H1 (cell line): ENCODE results near the gene SEMA3A. TPM values are rescaled to one million over a fixed set of nuclear protein-coding genes. Genes with fewer than 3 reads are reported as not detected.
"Not testable (repeated sequence)": the region's sequence is repeated elsewhere in the genome, so short reads cannot be mapped to it uniquely, and the experiment has no call there.

Source experiments
- CTCF ChIA-PET: fragments of 300-600 bp; sonication (Branson Sonifier 250); formaldehyde crosslinking; loops from one replicate; lab custom pipeline; 2021; ENCODE audit not compliant: partially characterized antibody; lab: Charles Lee
- POLR2A ChIA-PET: fragments of 300-600 bp; sonication (Branson Sonifier 250); formaldehyde crosslinking; loops from one replicate; lab custom pipeline; 2021; ENCODE audit warnings: inconsistent platforms; ENCODE audit not compliant: partially characterized antibody; lab: Charles Lee
- DNase-seq, 2 experiments: peaks; one replicate each; pipeline versions ENCODE4 v3.0.0 to v3.0.0-alpha.2; 2010 to 2022; ENCODE audit warnings: low spot score in 2 of 2, low read depth in 1 of 2, mixed read lengths in 1 of 2
- FAIRE-seq: peaks from 2 replicates; lab custom pipeline; 2011; peaks lifted over from hg19 to GRCh38; lab: Jason Lieb, UNC
- H2AFZ ChIP-seq: 2 replicates; pipeline ENCODE4 v1.8.1; 2012; ENCODE audit warnings: low read length, inconsistent platforms
- H2AK5ac ChIP-seq: 2 replicates; pipeline ENCODE4 v1.6.1; 2013; ENCODE audit warnings: low read depth, low read length
- H2BK120ac ChIP-seq: replicated peaks from 2 replicates; pipeline ENCODE3; 2013; ENCODE audit warnings: low read depth, low read length, inconsistent platforms
- H2BK12ac ChIP-seq: 2 replicates; pipeline ENCODE4 v1.6.1; 2013; ENCODE audit warnings: low read depth, low read length
- H2BK15ac ChIP-seq: 2 replicates; pipeline ENCODE4 v1.6.1; 2013; ENCODE audit warnings: low read length
- H2BK20ac ChIP-seq: 2 replicates; pipeline ENCODE4 v1.6.1; 2013; ENCODE audit warnings: low read length
- H2BK5ac ChIP-seq: 2 replicates; pipeline ENCODE4 v1.6.1; 2013; ENCODE audit warnings: low read depth, low read length
- H3K14ac ChIP-seq: 2 replicates; pipeline ENCODE4 v1.6.1; 2013; ENCODE audit warnings: inconsistent platforms; ENCODE audit not compliant: insufficient read length
- H3K18ac ChIP-seq: 2 replicates; pipeline ENCODE4 v1.6.1; 2013; ENCODE audit warnings: low read length; ENCODE audit errors: extremely low read depth
- H3K23ac ChIP-seq: 2 replicates; pipeline ENCODE4 v1.6.1; 2013; ENCODE audit warnings: inconsistent platforms; ENCODE audit not compliant: insufficient read length
- H3K23me2 ChIP-seq: 2 replicates; pipeline ENCODE4 v1.6.1; 2013; ENCODE audit warnings: low read depth, low read length
- H3K27ac ChIP-seq: 2 replicates; pipeline ENCODE4 v1.6.1; 2011; ENCODE audit warnings: low read depth, low read length, inconsistent platforms
- H3K27me3 ChIP-seq, 4 experiments: replicated peaks in 1 of 4; 1 replicate in 1 of 4; 2 replicates in 3 of 4; pipeline versions ENCODE4 v1.6.1 to v1.8.1; 2011 to 2013; ENCODE audit warnings: low read length in 3 of 4, mild to moderate bottlenecking in 3 of 4, inconsistent platforms in 2 of 4, mixed read lengths in 2 of 4, moderate library complexity in 1 of 4; ENCODE audit not compliant: control insufficient read depth in 3 of 4, insufficient read depth in 3 of 4; ENCODE audit errors: extremely low read depth in 1 of 4
- H3K36me3 ChIP-seq, 4 experiments: 2 replicates each; pipeline versions ENCODE4 v1.6.1 to v1.8.1; 2011 to 2013; ENCODE audit warnings: mild to moderate bottlenecking in 4 of 4, low read length in 3 of 4, moderate library complexity in 2 of 4, control low read depth in 1 of 4, inconsistent platforms in 1 of 4; ENCODE audit not compliant: insufficient read depth in 4 of 4, control insufficient read depth in 2 of 4
- H3K4ac ChIP-seq: replicated peaks from 2 replicates; pipeline ENCODE3; 2013; ENCODE audit warnings: low read length, low read depth, mixed read lengths, inconsistent platforms; ENCODE audit not compliant: insufficient read length
- H3K4me1 ChIP-seq, 4 experiments: replicated peaks in 1 of 4; 1 replicate in 1 of 4; 2 replicates in 3 of 4; pipeline versions ENCODE4 v1.6.1 to v1.8.1; 2011 to 2013; ENCODE audit warnings: low read length in 3 of 4, inconsistent platforms in 2 of 4, mixed read lengths in 1 of 4; ENCODE audit not compliant: insufficient read depth in 4 of 4, control insufficient read depth in 3 of 4
- H3K4me2 ChIP-seq, 2 experiments: 2 replicates each; pipeline versions ENCODE4 v1.6.1 to v1.8.1; 2011 to 2013; ENCODE audit warnings: low read depth in 2 of 2, low read length in 2 of 2, control low read depth in 1 of 2, inconsistent platforms in 1 of 2, mild to moderate bottlenecking in 1 of 2; ENCODE audit not compliant: insufficient read depth in 1 of 2
- H3K4me3 ChIP-seq, 4 experiments: fragments of 200-600, 300-600 bp in 1 of 4; sonication (generic), shearing (Covaris generic), sonication (Bioruptor Twin) in 1 of 4; 2 replicates each; pipeline versions ENCODE4 v1.5.1 to v1.8.1; 2011 to 2016; ENCODE audit warnings: low read length in 4 of 4, low read depth in 3 of 4, control low read depth in 2 of 4, inconsistent platforms in 2 of 4, mild to moderate bottlenecking in 2 of 4, mixed read lengths in 1 of 4, moderate library complexity in 1 of 4; ENCODE audit not compliant: insufficient read depth in 2 of 4; ENCODE audit errors: extremely low read depth in 1 of 4
- H3K56ac ChIP-seq: replicated peaks from 2 replicates; pipeline ENCODE3; 2013; ENCODE audit warnings: low read depth, mild to moderate bottlenecking, mixed read lengths, low read length, inconsistent platforms; ENCODE audit not compliant: insufficient read length
- H3K79me1 ChIP-seq: 2 replicates; pipeline ENCODE4 v1.6.1; 2013; ENCODE audit warnings: low read depth, low read length, control low read depth
- H3K79me2 ChIP-seq, 2 experiments: 2 replicates each; pipeline versions ENCODE4 v1.6.1 to v1.8.1; 2012 to 2013; ENCODE audit warnings: low read length in 2 of 2, mild to moderate bottlenecking in 2 of 2, inconsistent platforms in 1 of 2; ENCODE audit not compliant: insufficient read depth in 2 of 2, control insufficient read depth in 1 of 2
- H3K9ac ChIP-seq, 4 experiments: replicated peaks in 1 of 4; 1 replicate in 1 of 4; 2 replicates in 3 of 4; pipeline versions ENCODE4 v1.6.1 to v1.8.1; 2011 to 2013; ENCODE audit warnings: low read depth in 3 of 4, low read length in 3 of 4, control low read depth in 2 of 4, mild to moderate bottlenecking in 2 of 4, moderate library complexity in 2 of 4, inconsistent platforms in 1 of 4; ENCODE audit errors: extremely low read depth in 1 of 4
- H3K9me3 ChIP-seq, 2 experiments: 2 replicates each; pipeline versions ENCODE4 v1.6.1 to v1.8.1; 2012 to 2013; ENCODE audit warnings: mild to moderate bottlenecking in 2 of 2, moderate library complexity in 2 of 2, control low read depth in 1 of 2, inconsistent platforms in 1 of 2, low read depth in 1 of 2, low read length in 1 of 2, mixed read lengths in 1 of 2; ENCODE audit not compliant: insufficient read depth in 2 of 2
- H4K20me1 ChIP-seq, 2 experiments: replicated peaks in 1 of 2; 2 replicates each; pipeline versions ENCODE3 to v1.8.1; 2011 to 2013; ENCODE audit warnings: inconsistent platforms in 2 of 2, low read length in 2 of 2, mild to moderate bottlenecking in 1 of 2; ENCODE audit not compliant: insufficient read depth in 2 of 2, control insufficient read depth in 1 of 2
- H4K5ac ChIP-seq: 2 replicates; pipeline ENCODE4 v1.6.1; 2013; ENCODE audit warnings: low read length, low read depth, mixed read lengths, inconsistent platforms; ENCODE audit not compliant: insufficient read length
- H4K8ac ChIP-seq: 2 replicates; pipeline ENCODE4 v1.8.0; 2013; ENCODE audit warnings: mild to moderate bottlenecking, moderate library complexity, low read length, inconsistent platforms; ENCODE audit not compliant: insufficient read depth; ENCODE audit errors: extremely low read depth
- H4K91ac ChIP-seq: replicated peaks from 2 replicates; pipeline ENCODE3; 2013; ENCODE audit warnings: low read length, mixed read lengths, inconsistent platforms; ENCODE audit not compliant: insufficient read length
- YY1 ChIP-seq: IDR thresholded peaks from 2 replicates; pipeline ENCODE4 v1.6.1; 2011; ENCODE audit warnings: low read depth, mild to moderate bottlenecking, low read length
- WGBS, 2 experiments: shearing (Covaris generic) in 1 of 2; methylation state at CpG; one replicate each; pipeline versions ENCODE4 v1.1.6 to v1.1.7; 2013 to 2015; ENCODE audit warnings: low lambda C conversion rate in 2 of 2, mixed read lengths in 2 of 2, inconsistent platforms in 1 of 2, low coverage in 1 of 2, missing lambda C conversion rate in 1 of 2; ENCODE audit not compliant: insufficient replicate concordance in 2 of 2, insufficient coverage in 1 of 2, insufficient read length in 1 of 2; ENCODE audit errors: extremely low coverage in 1 of 2, missing lambda C conversion rate in 1 of 2; 5-methylcytosine and 5-hydroxymethylcytosine counted together
- polyA plus RNA-seq, 7 experiments: library from polyadenylated mRNA; depleted of rRNA in 3 of 7; stranded (reverse) in 5 of 7; unstranded in 2 of 7; fragments of >200 nt in 5 of 7; fragments of 200-250 nt in 2 of 7; gene quantifications; 1 replicate in 5 of 7; 2 replicates in 1 of 7; 4 replicates in 1 of 7; pipeline versions ENCODE4 v1.2.1 to v1.2.3, GENCODE V29; 2011 to 2013; ENCODE audit warnings: missing spikeins in 2 of 7, mixed read lengths in 2 of 7
- total RNA-seq: library from RNA; stranded (reverse); fragmentation: NEBNext Ultra II Directional; extraction: Animal tissue kit (Norgen Biotek cat#: 25700); gene quantifications from 2 replicates; pipeline ENCODE4 v1.2.1, GENCODE V29; 2021

SEMA3A gene
- total and polyA plus RNA-seq, 2 of the 8 experiments (the other 6 are each of a cell fraction or from before 2014, with no cell fraction given): 8.1 to 45.9 TPM

DNA sequence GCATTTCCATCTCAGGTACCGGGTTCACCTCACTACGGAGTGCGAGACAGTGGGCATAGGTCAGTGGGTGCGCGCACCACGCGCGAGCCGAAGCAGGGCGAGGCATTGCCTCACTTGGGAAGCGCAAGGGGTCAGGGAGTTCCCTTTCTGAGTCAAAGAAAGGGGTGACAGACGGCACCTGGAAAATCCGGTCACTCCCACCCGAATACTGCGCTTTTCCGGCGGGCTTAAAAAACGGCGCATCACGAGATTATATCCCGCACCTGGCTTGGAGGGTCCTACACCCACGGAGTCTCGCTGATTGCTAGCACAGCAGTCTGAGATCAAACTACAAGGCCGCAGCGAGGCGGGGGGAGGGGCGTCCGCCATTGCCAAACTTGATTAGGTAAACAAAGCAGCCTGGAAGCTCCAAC lies 132.1 kb downstream of the SEMA3A start:
- TF ChIP-seq YY1: 0 out of 2 replicates have a peak, but pooled peaks have one; percentile 1
- H2BK120ac ChIP-seq, H4K8ac ChIP-seq, H3K4me3 ChIP-seq, H3K36me3 ChIP-seq, H3K9me3 ChIP-seq, CTCF ChIA-PET, H3K79me2 ChIP-seq, H2BK12ac ChIP-seq, H4K5ac ChIP-seq, H2AFZ ChIP-seq, H3K4ac ChIP-seq, POLR2A ChIA-PET, H3K14ac ChIP-seq, H3K79me1 ChIP-seq, H3K9ac ChIP-seq, H4K91ac ChIP-seq, H3K27me3 ChIP-seq, H2BK5ac ChIP-seq, H4K20me1 ChIP-seq, H3K56ac ChIP-seq, H3K23me2 ChIP-seq, H3K23ac ChIP-seq, H2BK15ac ChIP-seq, FAIRE-seq, H3K4me1 ChIP-seq: not testable (repeated sequence)
- peak overlapping the region; percentile 64; the same call in 1 of the 2 replicates for H3K18ac ChIP-seq
- WGBS, 2 experiments: 88% methylated on average over 27 of the region's 28 CpGs; no CpG with 5 or more reads in 1 of the 2 experiments
- peak in 1 of 2 experiments; percentile 54 for DNase-seq
- H3K4me2 ChIP-seq: peak overlapping the region in 1 of 2 experiments; percentile 40; a peak in 1 of 4 replicates
- H2BK20ac ChIP-seq: 0 out of 2 replicates have a peak overlapping the region, but pooled peaks have one; percentile 16
- 0 out of 2 replicates have a peak overlapping the region, but pooled peaks have one; percentile 45 for H3K27ac ChIP-seq
- H2AK5ac ChIP-seq: peak overlapping the region; percentile 77; the same call in 1 of the 2 replicates
